ENCODE data around the gene TBC1D26.
"Not testable (repeated sequence)": the region's sequence is repeated elsewhere in the genome, so short reads cannot be mapped to it uniquely, and the experiment has no call there.

GRCh38 chr17:15699413-15699924 is 32.6 kb upstream of the TBC1D26 start, which contains the start of gene ZNF286A:
- TF ChIP-seq CTCF (conservative IDR thresholded peaks at IDR 0.05 in 1 of 2, IDR thresholded peaks at IDR 0.05 in 1 of 2; ENCODE audit: low read depth in 1 of 2, low read length in 2 of 2); EZH2 (IDR thresholded peaks at IDR 0.05; ENCODE audit: low read length, missing control alignments): not testable (repeated sequence)

Data from fibroblast of lung (primary cell).